PC-3 (cell line): ENCODE data around the gene SMAD5.

ENCODE experiments used
- EZH2 ChIP-seq: fragments of 300-600 bp; sonication (generic); IDR thresholded peaks from one replicate; pipeline ENCODE4 v1.6.1; 2017; ENCODE audit warnings: antibody characterized with exemption, mild to moderate bottlenecking, low read length; ENCODE audit not compliant: unreplicated experiment
- EZH2phosphoT487 ChIP-seq: fragments of 300-600 bp; sonication (generic); IDR thresholded peaks from 2 replicates; pipeline ENCODE4 v1.6.1; 2018; ENCODE audit warnings: mild to moderate bottlenecking, antibody characterized with exemption, low read length, borderline replicate concordance
- TF ChIP-seq, protein P1 (sequence below): fragments of 300-600 bp; sonication (generic); conservative IDR thresholded peaks from 2 replicates; pipeline ENCODE4 v1.5.1; 2017; ENCODE audit warnings: antibody characterized with exemption, low read depth, mild to moderate bottlenecking, low read length

DNA sequence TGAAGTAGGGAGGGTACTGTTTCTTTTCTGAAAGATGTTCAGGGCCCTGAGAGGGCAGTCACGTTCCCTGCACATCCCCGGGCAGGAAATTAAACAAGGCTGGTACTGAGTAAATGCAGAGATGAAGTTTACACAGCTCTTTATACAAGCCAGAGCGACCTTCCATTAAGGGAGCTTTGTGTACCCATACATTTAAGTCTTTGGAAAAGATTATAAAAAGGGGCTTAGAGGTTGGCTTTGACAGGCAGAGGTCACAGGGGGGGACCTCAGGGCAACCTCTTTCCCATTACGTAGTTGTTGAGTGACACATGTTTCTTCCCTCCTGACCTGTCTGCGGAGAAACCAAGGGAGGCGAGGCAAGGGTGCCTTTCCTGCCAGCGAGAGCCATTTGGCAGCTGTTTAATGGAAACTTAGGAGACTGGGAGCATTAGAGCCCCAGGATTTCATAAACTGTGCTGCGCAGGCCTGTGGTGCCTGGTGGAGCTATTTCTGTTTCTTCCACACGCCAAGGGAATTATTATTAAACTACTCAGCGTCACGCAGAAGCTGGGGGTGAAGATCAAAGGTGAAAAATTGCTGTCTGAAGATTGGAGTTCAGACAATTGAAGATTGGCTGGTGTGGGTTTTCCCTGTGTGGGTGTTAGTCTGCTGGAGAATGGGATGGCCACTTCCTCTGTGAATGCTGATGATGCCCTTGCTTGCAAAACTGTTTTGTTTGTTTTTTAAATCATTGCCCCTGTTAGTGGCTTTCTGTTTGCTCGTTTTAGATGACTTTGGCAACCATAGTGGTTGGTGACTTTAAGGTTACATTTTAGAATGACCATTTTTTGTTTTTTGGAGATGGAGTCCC lies 63.6 kb downstream of the SMAD5 start:
- TF ChIP-seq, protein P1, sequence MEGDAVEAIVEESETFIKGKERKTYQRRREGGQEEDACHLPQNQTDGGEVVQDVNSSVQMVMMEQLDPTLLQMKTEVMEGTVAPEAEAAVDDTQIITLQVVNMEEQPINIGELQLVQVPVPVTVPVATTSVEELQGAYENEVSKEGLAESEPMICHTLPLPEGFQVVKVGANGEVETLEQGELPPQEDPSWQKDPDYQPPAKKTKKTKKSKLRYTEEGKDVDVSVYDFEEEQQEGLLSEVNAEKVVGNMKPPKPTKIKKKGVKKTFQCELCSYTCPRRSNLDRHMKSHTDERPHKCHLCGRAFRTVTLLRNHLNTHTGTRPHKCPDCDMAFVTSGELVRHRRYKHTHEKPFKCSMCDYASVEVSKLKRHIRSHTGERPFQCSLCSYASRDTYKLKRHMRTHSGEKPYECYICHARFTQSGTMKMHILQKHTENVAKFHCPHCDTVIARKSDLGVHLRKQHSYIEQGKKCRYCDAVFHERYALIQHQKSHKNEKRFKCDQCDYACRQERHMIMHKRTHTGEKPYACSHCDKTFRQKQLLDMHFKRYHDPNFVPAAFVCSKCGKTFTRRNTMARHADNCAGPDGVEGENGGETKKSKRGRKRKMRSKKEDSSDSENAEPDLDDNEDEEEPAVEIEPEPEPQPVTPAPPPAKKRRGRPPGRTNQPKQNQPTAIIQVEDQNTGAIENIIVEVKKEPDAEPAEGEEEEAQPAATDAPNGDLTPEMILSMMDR, result no peak
- TF ChIP-seq EZH2phosphoT487 (no peak), EZH2 (no peak)
